Astrocyte of the hippocampus (primary cell): ENCODE data around the gene ATP8A2.
"Not testable (repeated sequence)": the region's sequence is repeated elsewhere in the genome, so short reads cannot be mapped to it uniquely, and the experiment has no call there.

ENCODE experiments used
- DNase-seq: peaks from one replicate; pipeline ENCODE4 v3.0.0; 2011; ENCODE audit warnings: low read depth, low spot score

The ATP8A2 gene

GRCh38 chr13:25800523-25800922, 428.7 kb downstream of the ATP8A2 start:
- DNase-seq = no peak

- DNase-seq = no peak
Observed at GRCh38 chr13:25802579-25802978, 430.8 kb downstream of the ATP8A2 start.

- no peak for DNase-seq
Observed at GRCh38 chr13:25803641-25804040, 431.9 kb downstream of the ATP8A2 start.

GRCh38 chr13:25806264-25806974, 434.6 kb downstream of the ATP8A2 start:
- peak; percentile 12 for DNase-seq

- no peak for DNase-seq
Observed at GRCh38 chr13:25807562-25807961, 435.8 kb downstream of the ATP8A2 start.

- no peak for DNase-seq
Observed at GRCh38 chr13:25811506-25811905, 439.7 kb downstream of the ATP8A2 start.

- no peak for DNase-seq
Observed at GRCh38 chr13:25816239-25816638, 444.5 kb downstream of the ATP8A2 start.

GRCh38 chr13:25819856-25820530, 448.2 kb downstream of the ATP8A2 start:
- DNase-seq = peak; percentile 83

GRCh38 chr13:25821776-25822175, 450.0 kb downstream of the ATP8A2 start:
- DNase-seq = no peak

GRCh38 chr13:25827221-25827620, 455.4 kb downstream of the ATP8A2 start:
- DNase-seq = not testable (repeated sequence)

- no peak for DNase-seq
Observed at GRCh38 chr13:25827831-25828465, 456.2 kb downstream of the ATP8A2 start.

- DNase-seq = no peak
Observed at GRCh38 chr13:25833761-25834160, 462.0 kb downstream of the ATP8A2 start.

- no peak for DNase-seq
Observed at GRCh38 chr13:25836574-25837336, 465.0 kb downstream of the ATP8A2 start.

GRCh38 chr13:25839371-25839770, 467.6 kb downstream of the ATP8A2 start:
- DNase-seq = no peak

- DNase-seq = no peak
Observed at GRCh38 chr13:25840261-25840660, 468.5 kb downstream of the ATP8A2 start.

GRCh38 chr13:25840931-25841330, 469.2 kb downstream of the ATP8A2 start:
- no peak for DNase-seq

GRCh38 chr13:25843692-25844091, 471.9 kb downstream of the ATP8A2 start:
- DNase-seq = no peak

- peak; percentile 18 for DNase-seq
Observed at GRCh38 chr13:25844559-25845434, 473.0 kb downstream of the ATP8A2 start.

- DNase-seq = no peak
Observed at GRCh38 chr13:25846222-25846984, 474.6 kb downstream of the ATP8A2 start.

- DNase-seq = no peak
Observed at GRCh38 chr13:25847145-25847544, 475.4 kb downstream of the ATP8A2 start.
